VCaP (cell line): Measurements from ENCODE around the gene MMRN2.
"Not testable (repeated sequence)": the region's sequence is repeated elsewhere in the genome, so short reads cannot be mapped to it uniquely, and the experiment has no call there.

Source experiments
- H3K27ac ChIP-seq: fragments of 450-650 bp; 2 replicates; pipeline ENCODE4 v1.5.1; 2017
- TF ChIP-seq, protein P1 (sequence below): fragments of 450-650 bp; conservative IDR thresholded peaks from 2 replicates; pipeline ENCODE4 v1.5.1; 2017; ENCODE audit warnings: mild to moderate bottlenecking, moderate library complexity

Gene MMRN2

DNA sequence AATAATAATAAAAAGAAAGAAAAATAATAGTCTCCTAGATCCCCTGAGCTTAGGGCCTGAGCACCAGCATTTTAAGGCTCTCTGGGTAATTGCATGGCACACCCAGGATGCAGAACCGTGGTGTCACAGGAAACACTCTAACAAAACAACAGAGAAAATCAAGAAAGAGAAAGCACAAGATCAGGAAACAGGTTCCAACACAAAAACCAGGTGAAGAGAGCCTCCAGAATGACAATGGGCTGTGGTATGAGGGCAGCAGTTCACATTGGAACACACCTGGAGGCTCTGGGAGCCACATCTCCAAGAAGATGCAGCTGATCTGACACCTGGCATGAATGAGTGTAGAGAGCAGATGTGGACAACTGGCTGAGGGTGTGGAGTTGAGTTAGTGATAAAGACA lies 7.1 kb downstream of the MMRN2 start:
- TF ChIP-seq, protein P1, sequence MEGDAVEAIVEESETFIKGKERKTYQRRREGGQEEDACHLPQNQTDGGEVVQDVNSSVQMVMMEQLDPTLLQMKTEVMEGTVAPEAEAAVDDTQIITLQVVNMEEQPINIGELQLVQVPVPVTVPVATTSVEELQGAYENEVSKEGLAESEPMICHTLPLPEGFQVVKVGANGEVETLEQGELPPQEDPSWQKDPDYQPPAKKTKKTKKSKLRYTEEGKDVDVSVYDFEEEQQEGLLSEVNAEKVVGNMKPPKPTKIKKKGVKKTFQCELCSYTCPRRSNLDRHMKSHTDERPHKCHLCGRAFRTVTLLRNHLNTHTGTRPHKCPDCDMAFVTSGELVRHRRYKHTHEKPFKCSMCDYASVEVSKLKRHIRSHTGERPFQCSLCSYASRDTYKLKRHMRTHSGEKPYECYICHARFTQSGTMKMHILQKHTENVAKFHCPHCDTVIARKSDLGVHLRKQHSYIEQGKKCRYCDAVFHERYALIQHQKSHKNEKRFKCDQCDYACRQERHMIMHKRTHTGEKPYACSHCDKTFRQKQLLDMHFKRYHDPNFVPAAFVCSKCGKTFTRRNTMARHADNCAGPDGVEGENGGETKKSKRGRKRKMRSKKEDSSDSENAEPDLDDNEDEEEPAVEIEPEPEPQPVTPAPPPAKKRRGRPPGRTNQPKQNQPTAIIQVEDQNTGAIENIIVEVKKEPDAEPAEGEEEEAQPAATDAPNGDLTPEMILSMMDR, result no peak
- no peak overlapping the region for H3K27ac ChIP-seq

DNA sequence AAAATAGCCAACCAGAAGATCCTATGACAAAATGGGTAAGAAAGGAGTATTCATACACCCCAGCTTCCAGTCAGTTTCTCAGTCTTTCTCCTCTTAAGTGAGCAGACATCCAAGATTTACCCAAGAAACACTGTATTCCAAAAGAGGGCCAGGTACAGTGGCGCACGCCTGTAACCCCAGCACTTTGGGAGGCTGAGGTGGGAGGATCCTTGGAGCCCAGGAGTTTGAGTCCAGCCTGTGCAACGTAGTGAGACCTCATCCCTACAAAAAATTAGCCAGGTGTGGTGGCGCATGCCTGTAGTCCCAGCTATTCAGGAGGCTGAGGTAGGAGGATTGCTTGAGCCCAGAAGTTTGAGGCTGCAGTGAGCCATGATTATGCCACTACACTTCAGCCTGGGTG lies 9.6 kb downstream of the MMRN2 start:
- not testable (repeated sequence) for H3K27ac ChIP-seq

- H3K27ac ChIP-seq, result no peak overlapping the region
- TF ChIP-seq, protein P1, result no peak
These were observed 10.9 kb downstream of the MMRN2 start for GRCh38 chr10:86946213-86947155.

- TF ChIP-seq, protein P1, result peak; percentile 32; the same call in 1 of the 2 replicates
- H3K27ac ChIP-seq, result no peak overlapping the region
These were observed 11.8 kb downstream of the MMRN2 start for GRCh38 chr10:86945361-86946212.

DNA sequence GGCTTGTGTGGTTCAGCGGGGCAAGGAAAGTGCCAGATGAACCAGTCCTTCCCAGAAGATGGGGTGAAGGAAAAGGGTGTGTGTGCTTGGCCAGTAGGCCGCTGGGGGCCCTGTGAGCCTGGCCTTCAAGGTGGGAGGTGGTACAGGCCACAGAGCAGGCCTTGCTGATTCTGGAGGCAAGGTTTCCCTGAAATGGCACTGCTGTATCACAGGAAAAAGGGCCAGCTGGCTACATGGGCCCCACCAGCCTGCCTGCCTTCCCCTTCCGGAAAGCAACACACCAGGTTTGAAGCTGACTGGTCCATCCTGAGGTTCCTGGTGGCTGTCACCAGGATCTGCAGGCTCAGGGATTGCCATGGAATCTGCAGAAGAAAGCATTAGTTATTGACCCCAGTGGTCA lies 12.5 kb downstream of the MMRN2 start:
- H3K27ac ChIP-seq, result no peak overlapping the region
- TF ChIP-seq, protein P1, result no peak

DNA sequence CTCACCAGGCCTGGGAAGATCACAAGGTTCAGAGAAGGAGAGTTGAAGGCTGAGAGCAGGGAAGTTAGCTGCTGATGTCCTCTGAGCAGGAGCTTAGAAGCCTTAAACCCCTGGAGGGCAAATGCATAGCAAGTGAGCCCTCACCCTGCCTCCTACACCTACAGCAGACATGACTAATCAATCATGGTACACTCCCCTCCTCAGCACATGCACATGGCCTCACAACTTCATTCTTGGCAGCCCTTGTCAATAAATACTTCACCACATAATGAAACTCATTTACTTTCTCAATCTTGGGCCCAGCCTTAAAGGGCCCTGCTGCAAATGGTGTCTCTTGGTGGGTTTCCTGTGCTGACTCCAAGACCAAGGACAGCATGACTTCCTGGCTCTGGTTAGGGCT lies 12.9 kb downstream of the MMRN2 start:
- TF ChIP-seq, protein P1, result no peak
- H3K27ac ChIP-seq, result no peak overlapping the region

DNA sequence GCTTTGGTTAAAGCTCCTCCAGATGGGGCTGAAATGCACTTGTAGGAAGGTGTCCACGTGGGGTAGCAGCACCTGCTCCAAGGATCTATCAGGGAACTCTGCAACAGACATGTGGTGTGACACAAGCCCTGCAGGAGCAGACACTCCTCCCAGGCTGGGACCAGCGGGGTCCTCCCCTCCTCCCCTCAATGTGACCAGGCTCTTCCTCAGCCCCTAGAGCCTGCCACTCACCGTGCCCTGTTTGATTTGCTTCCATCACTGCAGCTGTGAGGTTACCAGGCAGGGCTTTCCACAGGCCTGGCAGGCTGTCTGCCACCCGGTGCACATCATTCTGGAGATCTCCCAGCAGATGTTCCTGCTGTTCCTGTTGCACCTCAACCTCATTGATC lies 13.4 kb downstream of the MMRN2 start:
- TF ChIP-seq, protein P1, result no peak
- no peak overlapping the region for H3K27ac ChIP-seq
